ENCODE results near the gene HHLA2.
"Not testable (repeated sequence)": the region's sequence is repeated elsewhere in the genome, so short reads cannot be mapped to it uniquely, and the experiment has no call there.

Gene HHLA2, protein sequence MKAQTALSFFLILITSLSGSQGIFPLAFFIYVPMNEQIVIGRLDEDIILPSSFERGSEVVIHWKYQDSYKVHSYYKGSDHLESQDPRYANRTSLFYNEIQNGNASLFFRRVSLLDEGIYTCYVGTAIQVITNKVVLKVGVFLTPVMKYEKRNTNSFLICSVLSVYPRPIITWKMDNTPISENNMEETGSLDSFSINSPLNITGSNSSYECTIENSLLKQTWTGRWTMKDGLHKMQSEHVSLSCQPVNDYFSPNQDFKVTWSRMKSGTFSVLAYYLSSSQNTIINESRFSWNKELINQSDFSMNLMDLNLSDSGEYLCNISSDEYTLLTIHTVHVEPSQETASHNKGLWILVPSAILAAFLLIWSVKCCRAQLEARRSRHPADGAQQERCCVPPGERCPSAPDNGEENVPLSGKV
- 0.75 reads per million for total RNA-seq

DNA sequence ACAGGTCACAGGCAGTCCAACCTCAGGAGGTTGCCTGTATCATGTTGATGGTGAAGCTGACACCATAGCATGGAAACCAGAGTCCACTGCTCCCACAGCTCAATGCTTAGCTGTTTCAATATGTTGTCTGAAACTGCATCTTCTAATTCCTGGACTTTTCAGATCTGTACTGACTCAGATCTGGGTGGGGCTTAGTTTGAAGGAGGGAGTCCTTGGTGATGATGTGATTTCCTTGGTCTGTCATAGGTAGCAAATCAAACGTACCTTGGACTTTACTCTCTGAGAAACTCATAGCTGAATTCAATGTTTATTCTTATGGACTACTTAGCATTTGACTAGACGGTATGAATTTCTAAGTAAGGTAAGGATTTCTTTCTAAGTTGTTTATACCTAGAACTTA, at the start of gene HHLA2:
TSS of gene HHLA2 (plus strand) at position 310 of the 400 bp plus-strand sequence. CDS start 55,266 bp downstream, outside the sequence.
- DNase-seq = no peak

DNA sequence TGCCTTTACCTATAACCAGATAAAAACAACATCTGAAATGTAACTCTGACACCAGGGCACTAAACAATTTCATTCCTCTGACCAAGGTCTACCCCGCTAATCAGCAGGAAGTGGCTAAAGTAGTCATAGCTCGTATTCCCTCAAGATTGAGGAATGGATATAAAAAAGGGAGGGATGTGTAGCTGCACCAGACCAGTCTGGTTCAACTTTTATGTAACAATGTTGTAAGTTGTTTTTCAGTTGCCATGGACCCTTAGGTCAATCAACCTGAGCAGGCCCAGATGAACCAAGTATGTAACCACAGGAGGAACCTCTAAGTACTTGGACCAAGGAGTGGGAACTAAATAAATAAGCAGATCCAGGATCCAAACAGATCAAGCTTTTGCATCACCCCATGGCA, 45.7 kb upstream of the HHLA2 start:
- DNase-seq = no peak

DNA sequence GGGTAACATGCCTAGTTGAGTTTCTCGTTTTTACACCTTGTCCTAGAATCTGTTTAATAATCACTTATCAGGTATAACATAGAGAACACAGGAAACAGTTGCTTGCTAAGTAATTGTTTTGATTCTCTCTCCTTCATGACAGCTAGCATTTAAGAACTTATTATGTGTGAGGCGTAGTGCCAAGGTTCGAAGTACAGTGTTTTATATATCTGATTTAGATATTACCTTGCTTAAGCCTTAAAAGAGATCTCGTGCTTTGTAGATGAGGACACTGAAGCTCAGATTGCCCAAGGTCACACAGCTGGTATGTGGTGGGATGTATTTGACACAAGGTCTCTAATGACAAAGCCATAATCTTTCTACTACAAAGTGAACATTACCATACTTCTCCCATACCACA, 45.1 kb upstream of the HHLA2 start:
- no peak for DNase-seq

- no peak for DNase-seq
These were observed 44.5 kb upstream of the HHLA2 start for GRCh38 chr3:108251844-108252243.

DNA sequence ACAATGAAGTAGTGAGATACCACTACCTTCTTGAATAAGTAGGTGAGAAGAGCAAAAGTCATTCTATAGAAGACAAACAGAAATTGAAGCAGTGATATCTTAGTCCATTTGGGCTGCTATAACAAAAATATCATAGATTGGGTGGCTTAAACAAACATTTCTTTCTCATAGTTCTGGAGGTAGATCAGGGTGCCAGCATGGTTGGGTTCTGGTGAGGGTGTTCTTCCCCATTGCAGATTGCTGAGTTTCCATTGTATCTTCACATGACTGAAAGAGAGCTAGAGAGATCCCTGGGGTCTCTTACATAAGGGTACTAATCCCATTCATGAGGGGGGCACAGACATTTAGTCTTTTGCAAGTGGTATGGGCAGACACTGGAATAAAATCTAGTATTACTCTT, 41.2 kb upstream of the HHLA2 start:
- no peak for DNase-seq

DNA sequence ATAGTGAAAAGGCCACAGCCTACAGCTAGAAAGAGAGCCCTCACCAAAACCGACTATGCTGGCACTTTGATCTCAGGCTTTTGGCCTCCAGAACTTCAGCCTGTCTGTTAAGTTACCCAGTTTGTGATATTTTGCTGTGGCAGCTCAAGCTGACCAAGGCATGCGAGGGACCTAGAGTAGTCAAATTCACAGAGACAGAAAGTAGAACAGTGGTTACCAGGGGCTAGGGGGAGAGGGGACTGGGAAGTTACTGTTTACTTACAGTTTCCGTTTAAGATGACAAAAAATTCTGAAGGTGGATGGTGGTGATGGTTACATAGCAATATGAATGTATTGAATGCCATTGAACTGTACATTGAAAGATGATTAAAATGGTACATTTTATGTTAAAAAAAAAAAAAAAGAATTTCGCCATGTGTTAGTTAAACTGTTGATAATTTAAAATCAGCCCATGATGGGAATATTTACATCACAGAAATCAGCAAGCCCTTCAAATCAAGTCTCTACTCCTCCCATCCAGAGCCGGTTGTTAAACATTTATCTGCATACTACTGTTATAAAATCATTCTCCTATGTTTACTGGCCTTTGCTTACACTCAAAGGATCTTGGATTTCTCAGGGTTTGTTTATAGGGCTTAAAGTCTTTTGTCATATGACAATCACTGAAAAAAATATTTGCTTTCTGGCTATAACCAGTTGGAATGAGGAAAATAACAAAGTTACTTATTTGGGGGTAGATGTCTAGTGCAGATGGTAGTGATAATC, 31.6 kb upstream of the HHLA2 start:
- not testable (repeated sequence) for DNase-seq

GRCh38 chr3:108268235-108268634, 28.1 kb upstream of the HHLA2 start:
- DNase-seq = not testable (repeated sequence)

- no peak for DNase-seq
These were observed 24.7 kb upstream of the HHLA2 start for GRCh38 chr3:108271626-108272025.

DNA sequence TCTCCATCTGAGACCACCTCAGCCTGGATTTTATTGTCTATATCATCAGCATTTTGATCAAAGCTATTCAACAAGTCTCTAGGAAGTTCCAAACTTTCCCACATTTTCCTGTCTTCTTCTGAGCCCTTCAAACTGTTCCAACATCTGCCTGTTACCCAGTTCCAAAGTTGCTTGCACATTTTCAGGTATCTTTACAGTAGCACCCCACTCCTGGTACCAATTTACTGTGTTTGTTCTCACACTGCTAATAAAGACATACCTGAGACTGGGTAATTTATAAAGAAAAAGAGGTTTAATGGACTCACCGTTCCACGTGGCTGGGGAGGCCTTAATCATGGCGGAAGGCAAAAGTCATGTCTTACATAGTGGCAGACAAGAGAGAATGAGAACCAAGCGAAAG, 17.3 kb upstream of the HHLA2 start:
- DNase-seq = not testable (repeated sequence)

DNA sequence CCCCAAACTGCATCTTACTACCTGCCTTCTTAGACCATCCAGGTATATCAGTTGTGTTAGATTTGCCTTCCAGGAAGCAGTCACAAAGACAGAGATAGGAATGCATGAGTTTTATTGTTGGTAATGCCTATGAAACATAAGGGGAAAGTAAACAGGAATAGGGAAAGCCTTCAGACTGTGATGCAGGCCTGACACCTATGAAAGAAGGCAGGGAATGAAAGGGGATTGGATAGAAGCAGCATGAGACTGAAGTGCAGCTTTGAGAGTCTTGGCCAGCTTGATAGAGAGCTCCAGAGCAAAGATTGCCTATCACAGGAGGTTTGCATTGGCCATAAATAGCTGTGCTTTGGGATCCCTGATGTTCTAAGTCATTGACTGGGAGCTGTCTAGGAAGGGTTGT, 15.9 kb upstream of the HHLA2 start:
- DNase-seq = no peak

GRCh38 chr3:108281670-108282069, 14.7 kb upstream of the HHLA2 start:
- no peak for DNase-seq

DNA sequence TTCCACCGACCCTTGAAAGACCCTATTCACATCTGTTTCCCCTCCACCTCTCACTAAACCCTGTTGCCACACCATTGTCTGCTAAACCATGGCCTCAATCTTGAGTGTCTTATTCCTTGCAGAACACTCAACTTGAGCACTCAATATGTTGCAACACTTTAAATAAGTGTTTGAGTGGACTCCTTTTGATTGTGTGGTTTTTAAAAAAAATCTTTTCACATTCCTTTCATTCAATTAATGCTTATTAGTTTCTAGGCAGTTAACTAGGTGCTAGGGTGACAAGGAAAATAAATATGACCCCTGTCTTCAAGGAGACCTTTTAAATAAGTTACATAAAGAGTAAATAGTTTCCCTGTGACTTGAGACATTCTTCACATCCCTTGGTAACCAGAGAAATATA, 13.3 kb upstream of the HHLA2 start:
- no peak for DNase-seq

GRCh38 chr3:108283989-108284388, 12.4 kb upstream of the HHLA2 start:
- no peak for DNase-seq

DNA sequence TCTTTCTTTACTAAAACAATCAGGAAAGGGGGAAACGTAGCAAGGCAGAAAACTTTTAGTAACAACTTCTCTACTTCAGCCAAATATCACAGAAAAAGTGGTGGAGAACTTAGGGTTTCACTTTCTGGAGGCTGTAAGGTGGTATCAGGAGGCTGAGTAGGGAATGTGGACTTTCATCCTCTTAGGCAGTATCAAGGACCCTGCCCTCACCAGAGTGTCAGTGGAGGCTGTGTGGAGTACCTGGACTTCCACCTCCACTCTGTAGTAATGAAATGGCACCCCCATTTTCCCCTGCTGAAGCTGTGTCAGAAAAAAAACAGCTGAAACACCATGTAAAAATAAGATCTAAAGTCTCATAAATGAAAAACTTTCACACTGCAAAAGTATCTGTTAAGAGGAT, 11.2 kb upstream of the HHLA2 start:
- DNase-seq = no peak

GRCh38 chr3:108287146-108287545, 9.2 kb upstream of the HHLA2 start:
- no peak for DNase-seq

DNA sequence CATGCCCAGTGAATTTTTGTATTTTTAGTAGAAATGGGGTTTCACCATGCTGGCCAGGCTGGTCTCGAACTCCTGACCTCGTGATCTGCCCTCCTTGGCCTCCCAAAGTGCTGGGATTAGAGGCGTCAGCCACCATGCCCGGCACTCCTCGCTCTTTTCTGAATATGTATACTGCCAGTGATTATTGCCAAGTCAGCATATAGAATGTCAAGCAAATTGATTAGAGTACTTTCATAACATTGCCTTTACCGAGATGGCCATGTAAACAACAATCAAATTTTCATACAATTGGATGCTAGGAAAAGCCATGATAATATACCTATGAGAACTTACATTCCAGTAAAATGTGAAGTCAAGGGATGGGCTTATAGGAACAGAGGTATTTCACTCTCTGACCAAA, 8.2 kb upstream of the HHLA2 start:
- not testable (repeated sequence) for DNase-seq

- DNase-seq = no peak
These were observed 7.2 kb upstream of the HHLA2 start for GRCh38 chr3:108289159-108289558.

DNA sequence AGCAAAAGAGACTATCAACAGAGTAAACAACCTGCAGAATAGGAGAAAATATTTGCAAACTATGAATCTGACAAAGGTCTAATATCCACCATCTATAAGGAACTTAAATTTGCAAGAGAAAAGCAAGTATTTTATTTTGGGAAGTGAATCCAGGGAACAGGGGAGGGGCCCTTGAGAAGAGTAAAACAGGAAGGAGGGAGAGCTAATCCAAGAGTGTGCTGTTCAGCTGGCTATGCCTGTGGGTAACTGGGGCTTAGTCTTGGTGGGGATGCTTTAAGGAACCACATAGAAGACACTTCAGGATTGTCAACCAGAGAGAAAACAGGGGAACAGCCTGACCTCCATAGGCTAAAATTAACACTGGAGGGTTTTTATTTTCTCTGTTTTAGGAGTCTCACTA, 3.9 kb upstream of the HHLA2 start:
- DNase-seq = no peak

DNA sequence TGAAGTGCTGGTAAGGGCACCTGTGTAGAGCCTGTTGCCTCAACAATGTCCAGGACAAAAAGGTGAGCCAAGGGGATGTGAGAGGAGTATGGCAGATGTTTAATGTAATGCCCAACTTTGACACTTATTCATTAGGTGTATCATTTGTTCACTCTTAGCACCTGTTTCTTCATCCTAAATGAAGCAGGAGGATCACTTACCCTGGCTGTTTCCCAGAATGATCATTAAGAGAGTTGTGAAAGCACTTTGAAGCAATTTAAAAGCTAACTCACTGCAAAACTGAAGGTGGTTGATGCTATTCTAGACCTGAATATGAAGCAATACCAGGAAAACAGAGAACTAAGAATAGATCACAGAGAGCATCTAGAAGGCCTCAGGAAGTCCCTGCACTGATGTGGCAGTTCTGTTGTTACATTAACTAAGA, 3.4 kb upstream of the HHLA2 start:
- no peak for DNase-seq

- no peak for DNase-seq
These were observed 2.5 kb upstream of the HHLA2 start for GRCh38 chr3:108293858-108294257.

DNA sequence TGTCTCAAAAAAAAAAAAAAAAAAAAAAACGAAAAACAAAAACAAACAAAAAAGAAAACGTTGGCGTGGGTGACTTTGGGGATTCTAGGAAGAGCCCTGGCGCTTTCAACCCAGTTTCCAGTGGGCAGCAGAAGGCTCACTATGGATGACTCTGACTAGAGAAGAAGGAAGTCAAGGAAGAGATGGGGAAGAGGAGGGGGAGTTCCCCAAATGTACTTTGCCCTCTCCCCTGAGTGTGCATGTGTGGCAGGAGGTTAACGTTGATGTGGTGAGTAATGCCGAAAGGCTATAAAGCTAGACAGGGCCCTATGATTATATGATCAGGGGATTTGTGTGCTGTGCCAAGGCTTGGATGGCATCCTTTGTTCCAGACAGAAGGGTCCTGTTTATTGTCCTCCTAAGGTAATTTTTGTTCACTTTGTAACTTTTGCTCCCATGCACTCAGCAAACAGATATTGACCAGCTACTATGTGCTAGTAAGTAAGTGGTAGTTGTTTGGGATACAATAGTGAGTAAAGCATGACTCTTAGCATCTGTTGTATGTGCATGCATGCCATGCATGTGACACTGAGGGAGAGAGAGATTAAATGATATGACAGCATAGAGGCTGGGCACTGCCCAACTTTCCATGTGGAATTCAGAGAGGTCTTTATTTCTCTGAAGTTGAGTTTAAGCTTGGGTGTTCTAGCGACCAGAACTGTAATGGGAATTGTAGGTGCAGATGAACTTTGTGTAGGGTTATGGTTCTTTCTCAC, 750 bp upstream of the HHLA2 start:
- no peak for DNase-seq

DNA sequence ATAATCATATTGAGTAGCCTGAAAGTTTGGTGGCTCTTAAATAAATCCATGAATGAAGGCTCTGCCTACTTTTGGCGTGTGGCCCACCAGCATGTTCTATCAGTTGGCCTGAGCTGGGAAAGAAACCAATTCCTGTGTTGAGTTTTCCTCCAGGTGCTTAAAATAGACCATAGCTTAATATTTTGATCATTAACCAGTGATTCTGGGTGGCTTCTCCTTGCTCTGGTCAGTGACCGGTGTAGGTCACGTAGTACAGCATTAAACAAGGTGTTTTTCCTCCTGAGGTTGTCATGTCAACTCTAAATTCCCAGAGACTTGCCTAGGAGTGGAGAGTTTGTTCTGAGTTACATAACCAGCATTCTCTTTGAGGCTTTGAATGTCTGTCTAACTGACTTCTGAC, 1.3 kb downstream of the HHLA2 start:
- DNase-seq = no peak

- no peak for DNase-seq
These were observed 1.7 kb downstream of the HHLA2 start for GRCh38 chr3:108298056-108298455.
